Activated CD8-positive, alpha-beta T cell treated with anti-CD3 and anti-CD28 coated beads for 36 hours (primary cell): ENCODE results near the gene WDR55. TPM values are rescaled to one million over a fixed set of nuclear protein-coding genes. Genes with fewer than 3 reads are reported as not detected.

Source experiments
- ATAC-seq: fragments of 200-7000 bp; cut with Tn5 transposase; one replicate; pipeline ENCODE4 v1.10.0; 2021; ENCODE audit warnings: mild to moderate bottlenecking, moderate library complexity
- CTCF ChIA-PET: fragments of 350-600 bp; sonication (Branson Sonifier 250); formaldehyde crosslinking; loops from one replicate; lab custom pipeline; 2021; ENCODE audit warnings: antibody characterized with exemption; lab: Charles Lee
- POLR2A ChIA-PET: fragments of 350-600 bp; sonication (Branson Sonifier 250); formaldehyde crosslinking; loops from one replicate; lab custom pipeline; 2021; ENCODE audit warnings: antibody characterized with exemption; lab: Charles Lee
- DNase-seq: peaks from one replicate; pipeline ENCODE4 v3.0.0-alpha.2; 2020
- H3K27ac Mint-ChIP-seq: one replicate; pipeline ENCODE4 v1.8.0; 2021; ENCODE audit warnings: mild to moderate bottlenecking, mixed read lengths
- H3K27me3 Mint-ChIP-seq: one replicate; pipeline ENCODE4 v1.8.0; 2021; ENCODE audit warnings: mixed read lengths
- H3K36me3 Mint-ChIP-seq: one replicate; pipeline ENCODE4 v1.8.0; 2021; ENCODE audit warnings: low read depth, mixed read lengths
- H3K4me1 Mint-ChIP-seq: one replicate; pipeline ENCODE4 v1.8.0; 2021; ENCODE audit warnings: low read depth, mixed read lengths
- H3K4me3 Mint-ChIP-seq: one replicate; pipeline ENCODE4 v1.8.0; 2021; ENCODE audit warnings: mild to moderate bottlenecking, moderate library complexity, mixed read lengths
- H3K9me3 Mint-ChIP-seq: one replicate; pipeline ENCODE4 v1.8.0; 2021; ENCODE audit warnings: mixed read lengths
- CTCF ChIP-seq: fragments of 200-600 bp; IDR thresholded peaks from one replicate; pipeline ENCODE4 v1.8.0; 2022; ENCODE audit warnings: antibody characterized with exemption, mild to moderate bottlenecking
- intact Hi-C: fragments of 100-400 bp; cut with micrococcal nuclease; formaldehyde crosslinking; loops from one replicate; pipeline ENCODE4 v1.10.0; 2022
- total RNA-seq, 2 experiments: library from RNA; stranded (reverse); gene quantifications; one replicate each; pipeline ENCODE4 v1.2.3, GENCODE V29; 2021

WDR55 gene
- total RNA-seq, 2 experiments from 2014 or later = 30.1 to 31.8 TPM

- ChIA-PET POLR2A (no interaction called here), CTCF (no interaction called here)
- Mint-ChIP-seq H3K4me1 (peaks cover 15% of the 10 kb centered on the region), H3K27me3 (peaks cover 14% of the 10 kb centered on the region), H3K36me3 (peaks cover 2% of the 10 kb centered on the region), H3K9me3 (peaks cover 3% of the 10 kb centered on the region), H3K27ac (no peak overlapping the region), H3K4me3 (no peak overlapping the region)
- ATAC-seq (no peak), DNase-seq (no peak)
- no peak for TF ChIP-seq CTCF
- intact Hi-C loops = no loop called here
Observed at GRCh38 chr5:140628711-140629110, 36.0 kb upstream of the WDR55 start.

- Mint-ChIP-seq H3K27ac (no peak overlapping the region), H3K36me3 (peaks cover 2% of the 10 kb centered on the region), H3K4me3 (no peak overlapping the region), H3K9me3 (peaks cover 3% of the 10 kb centered on the region), H3K27me3 (peaks cover 17% of the 10 kb centered on the region), H3K4me1 (peaks cover 25% of the 10 kb centered on the region)
- intact Hi-C loops = loop anchor here (5.0 kb wide), 1 partner anchor 73 kb away; the partner anchor contains the start of gene SRA1
- CTCF ChIA-PET = interaction anchor here (0.8 to 2.1 kb wide), 3 partner anchors 9 to 278 kb away, joined by 3 to 4 read pairs (median 4); partner anchors contain the start of gene TMCO6
- POLR2A ChIA-PET = interaction anchor here (0.6 to 1.5 kb wide), 5 partner anchors 17 to 73 kb away, joined by 3 to 4 read pairs (median 3); partner anchors contain the start of genes APBB3, IK and NDUFA2
- TF ChIP-seq CTCF = no peak
- ATAC-seq (no peak), DNase-seq (no peak)
Observed at GRCh38 chr5:140630292-140631035, 34.2 kb upstream of the WDR55 start.

GRCh38 chr5:140631036-140631417, 33.7 kb upstream of the WDR55 start:
- Mint-ChIP-seq H3K4me3 (no peak overlapping the region), H3K36me3 (peaks cover 2% of the 10 kb centered on the region), H3K27me3 (peaks cover 17% of the 10 kb centered on the region), H3K27ac (no peak overlapping the region), H3K9me3 (peaks cover 3% of the 10 kb centered on the region), H3K4me1 (peaks cover 28% of the 10 kb centered on the region)
- no peak for TF ChIP-seq CTCF
- intact Hi-C loops = loop anchor here (5.0 kb wide), 1 partner anchor 74 kb away; the partner anchor contains the start of gene SRA1
- ChIA-PET POLR2A (interaction anchor here (1.2 to 1.5 kb wide), 3 partner anchors 57 to 67 kb away, joined by 3 to 4 read pairs (median 3); partner anchors contain the start of gene APBB3), CTCF (interaction anchor here (0.8 to 2.1 kb wide), 3 partner anchors 8 to 279 kb away, joined by 3 to 4 read pairs (median 4); partner anchors contain the start of gene TMCO6)
- ATAC-seq (no peak), DNase-seq (no peak)

GRCh38 chr5:140631831-140632365, 32.8 kb upstream of the WDR55 start:
- DNase-seq = peak; percentile 40
- intact Hi-C loops = loop anchor here (5.0 kb wide), 1 partner anchor 75 kb away; the partner anchor contains the start of gene SRA1

More at GRCh38 chr5:140631831-140632365, 32.8 kb upstream of the WDR55 start:
- Mint-ChIP-seq H3K27ac (no peak overlapping the region), H3K36me3 (peaks cover 2% of the 10 kb centered on the region), H3K9me3 (peaks cover 3% of the 10 kb centered on the region), H3K27me3 (peaks cover 17% of the 10 kb centered on the region), H3K4me1 (peaks cover 28% of the 10 kb centered on the region), H3K4me3 (peak overlapping the region; percentile 74)
- no peak for TF ChIP-seq CTCF
- peak; percentile 45 for ATAC-seq
- ChIA-PET POLR2A (interaction anchor here (0.9 to 1.2 kb wide), 4 partner anchors 15 to 70 kb away, joined by 3 to 4 read pairs (median 4); partner anchors contain the start of genes APBB3, IK and NDUFA2), CTCF (interaction anchor here (0.8 to 2.1 kb wide), 5 partner anchors 13 to 277 kb away, joined by 3 to 4 read pairs (median 4); partner anchors contain the start of gene EIF4EBP3)
